Measurements from ENCODE around the gene C11orf86.

The C11orf86 gene

DNA sequence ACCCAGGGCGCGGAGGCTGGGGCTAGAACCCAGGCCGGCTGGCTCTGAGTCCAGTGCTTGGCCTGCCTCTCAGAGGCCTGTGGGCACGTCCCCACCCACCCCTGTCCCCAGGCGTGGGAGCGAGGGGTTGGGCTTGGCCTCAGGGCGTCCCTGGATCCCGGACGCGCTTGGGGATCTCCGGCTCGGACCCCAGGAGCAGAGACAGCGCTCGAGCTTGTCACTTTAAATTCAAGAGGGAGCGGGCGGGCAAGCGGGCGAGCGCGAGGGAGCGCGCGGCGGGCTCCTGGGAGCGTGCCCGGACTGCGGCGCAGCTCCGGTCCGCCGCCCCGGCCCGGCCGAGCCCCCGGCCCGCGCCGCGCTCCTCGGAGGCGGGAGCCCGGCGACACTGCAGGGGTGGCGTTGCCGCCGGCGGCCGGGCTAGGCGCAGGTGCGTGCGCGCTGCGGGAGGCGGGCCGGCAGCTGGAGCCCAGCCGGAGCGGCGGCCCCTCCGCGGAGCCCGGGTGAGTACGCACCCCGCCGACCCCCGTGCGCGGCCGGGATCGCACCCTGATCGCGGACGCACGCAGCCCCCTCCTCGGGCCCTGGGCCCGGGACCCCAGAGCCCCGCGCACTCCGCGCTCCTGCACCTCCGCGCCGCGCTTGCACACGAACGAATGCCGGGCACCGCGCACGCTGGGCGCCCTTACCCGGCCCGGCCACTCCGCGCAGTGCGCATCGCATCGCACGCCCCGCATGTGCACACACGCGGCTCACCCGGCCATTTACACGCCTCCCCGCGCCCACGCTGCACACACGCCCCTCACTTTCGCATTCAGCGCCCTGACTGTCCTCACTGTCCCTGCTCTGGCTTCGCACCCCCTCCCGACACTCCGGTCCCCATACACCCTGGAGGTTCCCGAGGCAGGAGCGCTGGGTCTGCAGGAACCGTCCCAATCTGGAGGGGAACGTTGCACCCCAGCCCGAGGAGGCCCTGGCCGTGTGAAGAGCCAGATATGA is 48.2 kb downstream of the C11orf86 start, which contains the start of gene SYT12:
TSS of gene SYT12 (plus strand) at position 174 of the 996 bp plus-strand sequence. CDS start 7,011 bp downstream, outside the sequence.
- FAIRE-seq = peak; percentile 57
- peak; percentile 45 for DNase-seq (ENCODE audit: insufficient read length, low spot score)

DNA sequence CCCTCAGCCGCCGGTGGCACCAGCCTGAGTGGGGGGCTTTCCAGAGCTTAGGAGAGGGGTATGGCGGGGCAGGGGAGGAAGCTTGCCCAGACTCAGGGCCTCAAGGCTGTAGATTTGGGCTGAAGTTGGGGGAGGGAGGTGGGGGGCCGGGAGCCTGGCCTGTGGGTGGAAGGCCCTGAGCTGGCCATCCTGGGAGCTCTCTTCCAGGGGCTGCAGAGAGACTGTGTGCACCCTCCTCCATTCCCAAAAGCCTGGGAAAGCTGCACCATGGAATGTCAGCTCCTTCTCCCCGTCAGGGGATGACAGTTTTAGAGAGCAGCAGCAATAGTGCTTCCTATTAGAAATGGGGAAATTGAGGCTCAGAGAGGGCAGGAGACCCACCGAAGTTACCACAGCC is 48.9 kb downstream of the C11orf86 start:
- no peak for DNase-seq (ENCODE audit: insufficient read length, low spot score)
- no peak for FAIRE-seq

GRCh38 chr11:67024410-67024809 is 49.3 kb downstream of the C11orf86 start:
- DNase-seq (ENCODE audit: insufficient read length, low spot score) (no peak), FAIRE-seq (no peak)

DNA sequence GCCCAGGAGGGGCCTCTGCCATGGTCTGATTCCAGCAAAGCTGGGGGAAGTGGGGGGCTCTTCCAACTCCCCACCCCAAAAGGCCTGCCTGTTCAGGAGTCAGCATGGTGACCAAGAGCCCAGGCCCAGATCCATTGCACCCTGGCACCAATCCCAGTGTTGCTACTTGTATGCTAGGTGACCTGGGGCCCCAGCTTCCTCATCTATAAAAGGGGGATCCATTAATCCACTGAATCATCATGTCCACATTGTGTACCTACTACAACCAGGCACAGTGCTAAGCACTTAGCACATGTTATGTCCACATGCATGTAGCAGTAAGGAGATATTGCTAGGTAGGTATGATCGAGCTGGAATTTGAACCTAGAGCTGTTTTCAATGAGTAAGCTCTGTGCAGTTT is 49.9 kb downstream of the C11orf86 start:
- DNase-seq (ENCODE audit: insufficient read length, low spot score) (no peak), FAIRE-seq (peak; percentile 33)

DNA sequence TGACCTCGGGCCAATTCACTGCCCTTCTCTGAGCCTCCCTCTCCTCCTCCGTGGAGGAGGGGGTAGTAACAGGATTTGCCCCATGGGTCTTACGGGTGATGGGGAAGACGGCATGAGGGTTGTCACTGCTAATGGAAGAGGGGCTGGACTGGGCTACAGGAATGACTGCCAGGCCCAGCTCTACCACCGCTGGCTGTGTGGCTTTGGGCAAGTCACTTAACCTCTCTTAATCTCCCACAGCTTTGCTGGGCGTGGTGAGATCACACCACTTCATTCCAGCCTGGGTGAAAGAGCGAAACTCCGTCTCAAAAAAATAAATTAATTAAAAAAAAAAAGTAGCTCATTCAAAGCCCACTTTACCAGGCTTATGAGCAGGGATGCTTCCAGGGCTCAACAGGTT is 50.6 kb downstream of the C11orf86 start:
- no peak for FAIRE-seq
- DNase-seq (ENCODE audit: insufficient read length, low spot score) = no peak

Measured in HTR-8/SVneo (cell line).